GM12864 (cell line): ENCODE data around the gene PNMA6F.

ENCODE experiments used
- DNase-seq: peaks from one replicate; pipeline ENCODE4 v3.0.0-alpha.2; 2011; ENCODE audit warnings: low read depth
- H3K4me3 ChIP-seq: 2 replicates; pipeline ENCODE4 v1.5.1; 2011; ENCODE audit warnings: mild to moderate bottlenecking, low read depth, low read length, control low read depth
- CTCF ChIP-seq: IDR thresholded peaks from 2 replicates; pipeline ENCODE4 v1.5.1; 2011; ENCODE audit warnings: low read depth, mild to moderate bottlenecking, moderate library complexity, low read length, control low read depth, inconsistent platforms; ENCODE audit errors: missing control alignments

Gene PNMA6F

GRCh38 chrX:153321381-153322124 lies at the start of gene PNMA6F:
Gene PNMA6F (minus strand): TSS chrX:153321767. CDS start chrX:153320674, 1,093 bp downstream.
- no peak within 1 kb of the TSS for H3K4me3 ChIP-seq
- no peak for TF ChIP-seq CTCF
- DNase-seq = no peak

- H3K4me3 ChIP-seq = no peak overlapping the region
- TF ChIP-seq CTCF = no peak
- DNase-seq = no peak
Observed at GRCh38 chrX:153371256-153371655, 49.7 kb upstream of the PNMA6F start.

- no peak for TF ChIP-seq CTCF
- DNase-seq = no peak
- no peak overlapping the region for H3K4me3 ChIP-seq
Observed at GRCh38 chrX:153370293-153371055, 48.9 kb upstream of the PNMA6F start.

- no peak overlapping the region for H3K4me3 ChIP-seq
- no peak for TF ChIP-seq CTCF
- no peak for DNase-seq
Observed at GRCh38 chrX:153366878-153367538, 45.4 kb upstream of the PNMA6F start.

GRCh38 chrX:153366119-153366518 lies 44.6 kb upstream of the PNMA6F start:
- TF ChIP-seq CTCF = no peak
- DNase-seq = no peak
- no peak overlapping the region for H3K4me3 ChIP-seq

- no peak overlapping the region for H3K4me3 ChIP-seq
- no peak for DNase-seq
- no peak for TF ChIP-seq CTCF
Observed at GRCh38 chrX:153365670-153366069, 44.1 kb upstream of the PNMA6F start.
